Astrocyte (in vitro differentiated cells and primary cell): ENCODE measurements around the gene EP400.

Experiments used
- EZH2 ChIP-seq: IDR thresholded peaks from 2 replicates; pipeline ENCODE4 v1.6.1; 2012; ENCODE audit warnings: mild to moderate bottlenecking, low read length, inconsistent platforms; ENCODE audit not compliant: insufficient read depth
- TF ChIP-seq, protein P1 (sequence below): IDR thresholded peaks from 2 replicates; pipeline ENCODE4 v1.5.1; 2011; ENCODE audit warnings: low read depth, mild to moderate bottlenecking, inconsistent platforms, low read length, moderate library complexity; ENCODE audit not compliant: insufficient read depth

DNA sequence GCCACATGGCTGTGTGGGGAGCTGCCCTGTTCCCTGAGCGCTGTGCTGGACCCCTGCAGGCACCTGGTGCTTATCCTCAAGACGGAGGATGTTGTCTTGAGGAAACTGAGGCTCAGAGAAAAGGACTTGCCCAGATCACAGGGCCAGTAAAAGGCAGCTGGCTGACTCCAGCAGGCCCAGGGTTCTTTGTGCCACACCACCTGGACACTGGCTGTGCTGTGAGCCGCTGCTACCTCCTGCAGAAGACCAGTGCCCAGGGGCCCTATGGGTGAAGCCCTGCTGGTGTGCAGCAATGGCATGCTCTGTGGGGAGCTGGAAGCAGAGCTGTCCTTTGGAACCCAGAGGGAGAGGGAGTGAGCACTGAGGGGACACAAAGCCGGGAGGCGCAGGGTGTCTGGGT, 118.5 kb downstream of the EP400 start:
- TF ChIP-seq, protein P1, sequence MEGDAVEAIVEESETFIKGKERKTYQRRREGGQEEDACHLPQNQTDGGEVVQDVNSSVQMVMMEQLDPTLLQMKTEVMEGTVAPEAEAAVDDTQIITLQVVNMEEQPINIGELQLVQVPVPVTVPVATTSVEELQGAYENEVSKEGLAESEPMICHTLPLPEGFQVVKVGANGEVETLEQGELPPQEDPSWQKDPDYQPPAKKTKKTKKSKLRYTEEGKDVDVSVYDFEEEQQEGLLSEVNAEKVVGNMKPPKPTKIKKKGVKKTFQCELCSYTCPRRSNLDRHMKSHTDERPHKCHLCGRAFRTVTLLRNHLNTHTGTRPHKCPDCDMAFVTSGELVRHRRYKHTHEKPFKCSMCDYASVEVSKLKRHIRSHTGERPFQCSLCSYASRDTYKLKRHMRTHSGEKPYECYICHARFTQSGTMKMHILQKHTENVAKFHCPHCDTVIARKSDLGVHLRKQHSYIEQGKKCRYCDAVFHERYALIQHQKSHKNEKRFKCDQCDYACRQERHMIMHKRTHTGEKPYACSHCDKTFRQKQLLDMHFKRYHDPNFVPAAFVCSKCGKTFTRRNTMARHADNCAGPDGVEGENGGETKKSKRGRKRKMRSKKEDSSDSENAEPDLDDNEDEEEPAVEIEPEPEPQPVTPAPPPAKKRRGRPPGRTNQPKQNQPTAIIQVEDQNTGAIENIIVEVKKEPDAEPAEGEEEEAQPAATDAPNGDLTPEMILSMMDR = no peak
- TF ChIP-seq EZH2 = no peak
